ENCODE measurements around the gene HEY2. TPM values are rescaled to one million over a fixed set of nuclear protein-coding genes. Genes with fewer than 3 reads are reported as not detected.

HEY2 gene
- total and polyA plus RNA-seq, 7 donors, result 4.2 to 80.5 (median 5.5) TPM

DNA sequence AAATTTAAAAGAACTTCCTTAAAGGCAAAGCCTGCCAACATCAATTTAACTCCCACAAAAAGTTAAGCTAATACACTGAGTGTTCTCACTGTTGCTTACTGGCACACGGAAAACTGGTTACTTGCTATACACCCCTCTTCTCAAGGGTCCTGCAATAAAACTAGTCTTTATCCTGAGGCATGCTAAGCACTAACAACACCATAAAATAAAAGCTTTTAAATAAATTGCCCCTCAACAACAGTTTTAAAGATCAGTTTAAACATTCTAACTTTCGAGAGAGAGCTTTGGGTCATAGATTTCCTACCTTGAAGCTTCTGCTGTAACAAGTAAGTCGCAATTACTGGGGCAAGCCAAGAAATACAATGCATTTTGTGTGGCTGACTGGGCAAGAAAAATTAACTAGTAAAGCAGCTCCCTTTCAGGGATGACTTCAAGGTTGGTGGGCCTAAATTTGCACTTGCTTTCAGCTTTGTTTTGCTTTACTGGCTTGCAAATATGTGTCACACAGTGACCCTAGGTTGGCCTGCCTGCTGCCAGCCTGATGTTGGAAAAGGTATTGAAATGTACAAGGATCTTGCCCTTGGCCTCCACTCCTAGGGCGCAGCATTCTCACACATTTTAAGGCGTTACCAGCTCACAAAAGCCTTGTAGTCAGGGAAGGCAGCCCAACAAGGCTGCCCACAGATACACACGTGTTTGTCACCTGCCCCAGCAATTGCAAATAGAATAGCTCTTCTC, 4.0 kb upstream of the HEY2 start:
- H3K4me1 ChIP-seq, result peaks cover 13% of the 10 kb centered on the region
- no peaks in the 10 kb centered on the region for H3K36me3 ChIP-seq (ENCODE audit: insufficient read depth in 1 of 2, low read depth in 1 of 2)
- peak overlapping the region; percentile 98 for H3K27ac ChIP-seq
- H3K27me3 ChIP-seq (ENCODE audit: insufficient read depth in 3 of 3, low read length in 2 of 3), result no peaks in the 10 kb centered on the region
- 39 to 67% (median 41%) methylated on average over 6 of the region's 6 CpGs for WGBS, 3 donors
- TF ChIP-seq, protein P1, sequence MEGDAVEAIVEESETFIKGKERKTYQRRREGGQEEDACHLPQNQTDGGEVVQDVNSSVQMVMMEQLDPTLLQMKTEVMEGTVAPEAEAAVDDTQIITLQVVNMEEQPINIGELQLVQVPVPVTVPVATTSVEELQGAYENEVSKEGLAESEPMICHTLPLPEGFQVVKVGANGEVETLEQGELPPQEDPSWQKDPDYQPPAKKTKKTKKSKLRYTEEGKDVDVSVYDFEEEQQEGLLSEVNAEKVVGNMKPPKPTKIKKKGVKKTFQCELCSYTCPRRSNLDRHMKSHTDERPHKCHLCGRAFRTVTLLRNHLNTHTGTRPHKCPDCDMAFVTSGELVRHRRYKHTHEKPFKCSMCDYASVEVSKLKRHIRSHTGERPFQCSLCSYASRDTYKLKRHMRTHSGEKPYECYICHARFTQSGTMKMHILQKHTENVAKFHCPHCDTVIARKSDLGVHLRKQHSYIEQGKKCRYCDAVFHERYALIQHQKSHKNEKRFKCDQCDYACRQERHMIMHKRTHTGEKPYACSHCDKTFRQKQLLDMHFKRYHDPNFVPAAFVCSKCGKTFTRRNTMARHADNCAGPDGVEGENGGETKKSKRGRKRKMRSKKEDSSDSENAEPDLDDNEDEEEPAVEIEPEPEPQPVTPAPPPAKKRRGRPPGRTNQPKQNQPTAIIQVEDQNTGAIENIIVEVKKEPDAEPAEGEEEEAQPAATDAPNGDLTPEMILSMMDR (IDR thresholded peaks at IDR 0.05), result no peak
- DNase-seq (peak in 1 of 2 donors; percentile 44), ATAC-seq (no peak)
- no peaks in the 10 kb centered on the region for H3K9me3 ChIP-seq
- intact Hi-C loops (cut with DNase I), result loop anchor here (2.0 to 5.0 kb wide), 3 partner anchors 75 to 383 kb away; no protein-coding TSS in a partner anchor
- peak overlapping the region; percentile 89 for H3K4me3 ChIP-seq

DNA sequence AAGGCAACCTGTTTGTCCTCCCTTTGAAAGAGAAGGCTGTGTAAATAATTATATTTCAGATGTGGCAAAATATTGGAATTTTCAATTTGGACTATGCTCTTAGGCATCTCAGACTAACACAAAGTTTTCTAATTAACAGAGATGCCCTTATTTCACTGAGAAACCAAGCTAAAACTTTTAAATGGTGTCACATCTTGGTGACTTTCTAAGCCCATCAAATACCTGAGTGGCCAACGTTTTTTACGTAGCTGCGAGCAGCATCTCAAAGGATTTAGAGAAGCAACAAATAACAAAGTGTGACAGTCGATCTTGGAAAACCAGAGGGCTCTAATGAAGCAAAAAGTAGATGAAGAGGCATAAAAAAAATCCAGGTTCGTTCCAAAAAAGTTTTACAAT, 3.4 kb upstream of the HEY2 start:
- intact Hi-C loops (cut with DNase I), result loop anchor here (2.0 to 5.0 kb wide), 3 partner anchors 75 to 384 kb away; no protein-coding TSS in a partner anchor
- no peak for ATAC-seq
- H3K4me3 ChIP-seq, result peak overlapping the region; percentile 89
- H3K27ac ChIP-seq, result peak overlapping the region; percentile 98
- TF ChIP-seq, protein P1 (IDR thresholded peaks at IDR 0.05), result no peak
- peaks cover 13% of the 10 kb centered on the region for H3K4me1 ChIP-seq
- no peaks in the 10 kb centered on the region for H3K27me3 ChIP-seq (ENCODE audit: insufficient read depth in 3 of 3, low read length in 2 of 3)
- 23 to 49% (median 24%) methylated on average over 5 of the region's 5 CpGs for WGBS, 3 donors
- no peaks in the 10 kb centered on the region for H3K9me3 ChIP-seq
- no peaks in the 10 kb centered on the region for H3K36me3 ChIP-seq (ENCODE audit: insufficient read depth in 1 of 2, low read depth in 1 of 2)
- DNase-seq, result no peak

DNA sequence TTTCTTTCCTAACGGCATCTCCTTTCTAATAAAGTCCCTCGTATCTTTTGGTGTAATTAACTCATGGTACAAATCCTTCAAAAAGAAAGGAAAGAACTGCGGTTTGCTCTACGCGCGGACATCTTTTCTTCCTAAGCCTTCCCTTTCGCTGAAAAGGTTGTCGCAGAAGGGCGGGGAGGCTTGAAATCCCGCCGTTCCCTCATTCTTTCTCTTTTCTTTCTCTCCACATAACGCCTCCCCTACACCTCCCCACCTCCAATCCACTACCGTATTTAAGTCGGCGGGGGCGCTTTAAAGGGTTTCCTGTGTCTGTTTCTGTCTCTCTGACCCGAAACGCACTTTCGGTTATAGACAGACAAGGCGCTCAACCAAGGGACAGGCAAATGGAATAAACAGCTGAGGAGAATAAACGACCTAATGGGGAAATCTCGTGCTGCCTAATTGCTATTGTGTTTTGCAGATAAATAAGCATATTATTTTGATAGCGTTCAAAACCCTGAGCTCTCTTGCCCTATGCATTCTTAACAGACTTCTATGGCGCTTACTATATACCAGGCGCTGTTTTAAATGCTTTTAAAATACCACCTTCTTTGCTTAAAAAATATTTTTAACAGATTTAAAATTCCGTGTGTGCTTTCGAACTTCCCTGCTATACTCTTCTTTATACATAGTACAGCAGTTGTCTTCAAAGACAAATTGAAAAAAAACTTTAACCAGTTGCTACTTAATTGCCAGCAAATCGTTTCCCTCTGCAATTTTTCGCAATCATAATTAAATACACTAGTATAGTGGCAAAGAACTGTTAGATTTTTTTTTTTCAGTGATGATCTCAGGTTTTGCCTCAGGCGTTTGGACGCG, 2.5 kb upstream of the HEY2 start:
- WGBS, 3 donors, result 1% methylated on average over 32 of the region's 32 CpGs
- peak; percentile 15 to 61 (median 35) for ATAC-seq

DNA sequence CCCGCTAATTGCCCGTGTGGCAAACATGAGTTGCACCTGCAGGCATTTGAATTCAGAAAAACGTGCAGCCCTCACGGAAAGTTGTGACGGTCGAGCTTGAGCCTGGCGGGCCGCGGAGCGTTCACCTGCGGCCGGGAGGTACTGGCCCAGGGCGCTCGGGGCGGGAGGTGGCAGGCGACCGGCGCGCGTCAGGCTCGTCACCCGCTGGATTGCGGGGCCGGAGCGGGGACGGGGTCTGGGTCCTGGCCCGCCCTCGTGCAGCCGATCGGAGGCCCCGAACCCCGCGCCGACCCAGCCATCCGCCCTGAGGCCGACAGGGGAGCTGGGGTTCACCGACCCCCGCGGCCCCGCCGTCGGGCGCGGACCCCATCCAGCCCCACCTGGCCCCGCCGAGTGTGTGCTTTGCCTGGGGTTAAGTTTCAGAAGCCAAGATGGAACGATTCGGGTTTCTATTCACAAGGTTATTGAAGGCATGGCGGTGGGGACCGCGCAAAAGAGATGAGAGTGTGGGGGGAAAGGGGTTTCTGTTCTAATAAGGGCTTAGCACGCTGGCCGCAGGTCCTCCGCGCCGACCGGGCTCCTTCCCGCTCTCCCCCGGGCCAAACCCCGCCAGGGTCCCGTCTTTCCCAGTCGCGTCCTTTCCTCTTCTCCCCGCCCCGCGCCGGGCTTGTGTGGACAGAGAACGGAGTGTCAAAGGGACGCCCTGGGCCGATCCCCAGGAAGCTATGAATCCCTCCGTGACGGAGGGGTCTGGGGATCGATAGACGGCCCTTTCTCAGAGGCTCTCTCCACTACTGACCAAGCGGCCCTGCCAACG, 1.6 kb upstream of the HEY2 start:
- TF ChIP-seq, protein P1 (IDR thresholded peaks at IDR 0.05), result no peak
- no peaks in the 10 kb centered on the region for H3K27me3 ChIP-seq (ENCODE audit: insufficient read depth in 3 of 3, low read length in 2 of 3)
- no peaks in the 10 kb centered on the region for H3K9me3 ChIP-seq
- WGBS, 3 donors, result 0 to 1% (median 1%) methylated on average over 62 to 76 of the region's 76 CpGs
- DNase-seq (peak; percentile 53 to 71), ATAC-seq (peak; percentile 18 to 45 (median 34))
- peaks cover 8% of the 10 kb centered on the region for H3K4me1 ChIP-seq
- peak overlapping the region; percentile 98 for H3K27ac ChIP-seq
- peaks cover 0 to 11% of the 10 kb centered on the region in 2 donors for H3K36me3 ChIP-seq (ENCODE audit: insufficient read depth in 1 of 2, low read depth in 1 of 2)
- peak overlapping the region; percentile 89 for H3K4me3 ChIP-seq
- intact Hi-C loops (cut with DNase I), result loop anchor here (1.0 to 5.0 kb wide), 4 partner anchors 77 to 385 kb away; no protein-coding TSS in a partner anchor

More for the DNA sequence above, 2.5 kb upstream of the HEY2 start:
- H3K27ac ChIP-seq, result peak overlapping the region; percentile 98
- intact Hi-C loops (cut with DNase I), result loop anchor here (1.0 to 5.0 kb wide), 4 partner anchors 76 to 385 kb away; no protein-coding TSS in a partner anchor
- no peaks in the 10 kb centered on the region for H3K27me3 ChIP-seq (ENCODE audit: insufficient read depth in 3 of 3, low read length in 2 of 3)
- peak overlapping the region; percentile 89 for H3K4me3 ChIP-seq
- H3K4me1 ChIP-seq, result peaks cover 9% of the 10 kb centered on the region
- peaks cover 0 to 3% of the 10 kb centered on the region in 2 donors for H3K36me3 ChIP-seq (ENCODE audit: insufficient read depth in 1 of 2, low read depth in 1 of 2)
- peak; percentile 68 to 78 for DNase-seq
- TF ChIP-seq, protein P1 (IDR thresholded peaks at IDR 0.05), result no peak
- no peaks in the 10 kb centered on the region for H3K9me3 ChIP-seq

Measured in psoas muscle (tissue), 8 donors.